Neural progenitor cell (in vitro differentiated cells): ENCODE measurements around the gene SPATA13. TPM values are rescaled to one million over a fixed set of nuclear protein-coding genes. Genes with fewer than 3 reads are reported as not detected.

Source experiments
- DNase-seq: peaks from one replicate; pipeline ENCODE4 v3.0.0-alpha.2; 2016; ENCODE audit warnings: low spot score
- H2AFZ ChIP-seq: fragments of 200-600 bp; sonication (generic); replicated peaks from 2 replicates; pipeline ENCODE4 v1.6.1; 2016; ENCODE audit warnings: antibody characterized with exemption
- H3F3A ChIP-seq: fragments of 200-600 bp; sonication (generic); 2 replicates; pipeline ENCODE4 v1.6.1; 2016; ENCODE audit warnings: antibody characterized with exemption, low read depth
- H3K27ac ChIP-seq: fragments of 200-600 bp; sonication (generic); 2 replicates; pipeline ENCODE4 v1.5.1; 2016; ENCODE audit warnings: mild to moderate bottlenecking
- H3K27me3 ChIP-seq: fragments of 200-600 bp; sonication (generic); 2 replicates; pipeline ENCODE4 v1.6.1; 2016; ENCODE audit warnings: mild to moderate bottlenecking, moderate library complexity
- H3K36me3 ChIP-seq: fragments of 200-600 bp; sonication (generic); 2 replicates; pipeline ENCODE4 v1.5.1; 2016
- H3K4me1 ChIP-seq: fragments of 200-600 bp; sonication (generic); 2 replicates; pipeline ENCODE4 v1.6.1; 2016; ENCODE audit warnings: mixed run types
- H3K4me2 ChIP-seq: fragments of 200-600 bp; sonication (generic); 2 replicates; pipeline ENCODE4 v1.6.1; 2016
- H3K4me3 ChIP-seq: fragments of 200-600 bp; sonication (generic); 2 replicates; pipeline ENCODE4 v1.5.1; 2016
- H3K79me2 ChIP-seq: fragments of 200-600 bp; sonication (generic); 2 replicates; pipeline ENCODE4 v1.6.1; 2016; ENCODE audit warnings: low read depth
- H3K9ac ChIP-seq: fragments of 200-600 bp; sonication (generic); 2 replicates; pipeline ENCODE4 v1.6.1; 2016
- H3K9me3 ChIP-seq: fragments of 200-600 bp; sonication (generic); 2 replicates; pipeline ENCODE4 v1.5.1; 2016; ENCODE audit warnings: low read depth
- H4K20me1 ChIP-seq: fragments of 200-600 bp; sonication (generic); 2 replicates; pipeline ENCODE4 v1.6.1; 2016; ENCODE audit warnings: low read depth
- H3K27ac Mint-ChIP-seq: 3 replicates; pipeline ENCODE4 v1.8.0; 2021; ENCODE audit warnings: mixed read lengths
- H3K27me3 Mint-ChIP-seq: 2 replicates; pipeline ENCODE4 v1.8.0; 2022; ENCODE audit warnings: low read depth, mild to moderate bottlenecking, inconsistent platforms, moderate library complexity, mixed read lengths; ENCODE audit not compliant: insufficient read depth
- H3K36me3 Mint-ChIP-seq: 3 replicates; pipeline ENCODE4 v1.8.0; 2021; ENCODE audit warnings: mixed read lengths
- H3K4me1 Mint-ChIP-seq: 3 replicates; pipeline ENCODE4 v1.8.0; 2021; ENCODE audit warnings: mixed read lengths
- H3K4me3 Mint-ChIP-seq: 3 replicates; pipeline ENCODE4 v1.8.0; 2021; ENCODE audit warnings: mild to moderate bottlenecking, moderate library complexity, mixed read lengths
- H3K9me3 Mint-ChIP-seq: 3 replicates; pipeline ENCODE4 v1.8.0; 2020; ENCODE audit warnings: mixed read lengths
- CTCF ChIP-seq: fragments of 200-600 bp; sonication (generic); IDR thresholded peaks from 2 replicates; pipeline ENCODE4 v1.5.1; 2017; ENCODE audit warnings: antibody characterized with exemption, mild to moderate bottlenecking
- EZH2 ChIP-seq: fragments of 200-600 bp; sonication (generic); IDR thresholded peaks from 2 replicates; pipeline ENCODE4 v1.6.1; 2017; ENCODE audit warnings: antibody characterized with exemption, mild to moderate bottlenecking, moderate library complexity
- EZH2phosphoT487 ChIP-seq: fragments of 200-600 bp; sonication (generic); IDR thresholded peaks from 2 replicates; pipeline ENCODE4 v1.6.1; 2017; ENCODE audit warnings: antibody characterized with exemption
- total RNA-seq: library from RNA; depleted of rRNA; stranded (reverse); fragments of >200 nt; gene quantifications from 2 replicates; pipeline ENCODE4 v1.2.3, GENCODE V29; 2015; ENCODE audit warnings: low replicate concordance

Gene SPATA13
- total RNA-seq, 1 donor from 2014 or later, result 15.9 TPM

- no peaks in the 10 kb centered on the region for H3K9me3 Mint-ChIP-seq
- peaks cover 6% of the 10 kb centered on the region for H3K27me3 Mint-ChIP-seq
- Histone ChIP-seq H3F3A (peaks cover 13% of the 10 kb centered on the region), H3K27me3 (no peaks in the 10 kb centered on the region), H3K4me1 (peaks cover 15% of the 10 kb centered on the region), H2AFZ (no peak overlapping the region), H3K4me3 (no peak overlapping the region), H3K79me2 (no peaks in the 10 kb centered on the region), H3K36me3 (no peaks in the 10 kb centered on the region), H4K20me1 (no peaks in the 10 kb centered on the region), H3K27ac (no peak overlapping the region), H3K4me2 (peak overlapping the region; percentile 14), H3K9ac (no peak overlapping the region), H3K9me3 (no peaks in the 10 kb centered on the region)
- peaks cover 8% of the 10 kb centered on the region for H3K36me3 Mint-ChIP-seq
- no peak overlapping the region for H3K4me3 Mint-ChIP-seq
- no peak for DNase-seq
- TF ChIP-seq CTCF, result no peak
- no peak for TF ChIP-seq EZH2
- no peak for TF ChIP-seq EZH2phosphoT487
- peak overlapping the region; percentile 6 for H3K27ac Mint-ChIP-seq
- peaks cover 73% of the 10 kb centered on the region for H3K4me1 Mint-ChIP-seq
Measured at GRCh38 chr13:24145240-24145639, 15.3 kb upstream of the SPATA13 start.

GRCh38 chr13:24145674-24146073, 14.8 kb upstream of the SPATA13 start:
- no peak for TF ChIP-seq CTCF
- H3K27ac Mint-ChIP-seq, result peak overlapping the region; percentile 6
- Histone ChIP-seq H3K79me2 (no peaks in the 10 kb centered on the region), H3F3A (peaks cover 13% of the 10 kb centered on the region), H3K4me3 (no peak overlapping the region), H3K9ac (no peak overlapping the region), H3K36me3 (no peaks in the 10 kb centered on the region), H3K4me1 (peaks cover 15% of the 10 kb centered on the region), H2AFZ (no peak overlapping the region), H4K20me1 (no peaks in the 10 kb centered on the region), H3K4me2 (peak overlapping the region; percentile 14), H3K9me3 (no peaks in the 10 kb centered on the region), H3K27ac (no peak overlapping the region), H3K27me3 (no peaks in the 10 kb centered on the region)
- no peak overlapping the region for H3K4me3 Mint-ChIP-seq
- DNase-seq, result no peak
- no peaks in the 10 kb centered on the region for H3K9me3 Mint-ChIP-seq
- peaks cover 6% of the 10 kb centered on the region for H3K27me3 Mint-ChIP-seq
- H3K36me3 Mint-ChIP-seq, result peaks cover 8% of the 10 kb centered on the region
- peaks cover 70% of the 10 kb centered on the region for H3K4me1 Mint-ChIP-seq

GRCh38 chr13:24146961-24147569, 13.5 kb upstream of the SPATA13 start:
- Histone ChIP-seq H3K4me2 (no peak overlapping the region), H2AFZ (no peak overlapping the region), H3F3A (peaks cover 13% of the 10 kb centered on the region), H3K27ac (no peak overlapping the region), H3K36me3 (no peaks in the 10 kb centered on the region), H3K79me2 (no peaks in the 10 kb centered on the region), H3K4me3 (no peak overlapping the region), H3K4me1 (peaks cover 15% of the 10 kb centered on the region), H3K27me3 (no peaks in the 10 kb centered on the region), H3K9me3 (no peaks in the 10 kb centered on the region), H3K9ac (no peak overlapping the region), H4K20me1 (no peaks in the 10 kb centered on the region)
- peaks cover 61% of the 10 kb centered on the region for H3K4me1 Mint-ChIP-seq
- peaks cover 10% of the 10 kb centered on the region for H3K36me3 Mint-ChIP-seq
- peaks cover 6% of the 10 kb centered on the region for H3K27me3 Mint-ChIP-seq
- no peak for DNase-seq
- no peaks in the 10 kb centered on the region for H3K9me3 Mint-ChIP-seq
- no peak for TF ChIP-seq EZH2
- no peak for TF ChIP-seq EZH2phosphoT487
- no peak for TF ChIP-seq CTCF
- H3K27ac Mint-ChIP-seq, result peak overlapping the region; percentile 76
- no peak overlapping the region for H3K4me3 Mint-ChIP-seq
